GM21390 (cell line): ENCODE measurements around the gene USP10.

Experiments used
- ATAC-seq: cut with Tn5 transposase; IDR thresholded peaks from one replicate; pipeline ENCODE4 v1.9.1; 2021; ENCODE audit not compliant: unreplicated experiment

Gene USP10, protein sequence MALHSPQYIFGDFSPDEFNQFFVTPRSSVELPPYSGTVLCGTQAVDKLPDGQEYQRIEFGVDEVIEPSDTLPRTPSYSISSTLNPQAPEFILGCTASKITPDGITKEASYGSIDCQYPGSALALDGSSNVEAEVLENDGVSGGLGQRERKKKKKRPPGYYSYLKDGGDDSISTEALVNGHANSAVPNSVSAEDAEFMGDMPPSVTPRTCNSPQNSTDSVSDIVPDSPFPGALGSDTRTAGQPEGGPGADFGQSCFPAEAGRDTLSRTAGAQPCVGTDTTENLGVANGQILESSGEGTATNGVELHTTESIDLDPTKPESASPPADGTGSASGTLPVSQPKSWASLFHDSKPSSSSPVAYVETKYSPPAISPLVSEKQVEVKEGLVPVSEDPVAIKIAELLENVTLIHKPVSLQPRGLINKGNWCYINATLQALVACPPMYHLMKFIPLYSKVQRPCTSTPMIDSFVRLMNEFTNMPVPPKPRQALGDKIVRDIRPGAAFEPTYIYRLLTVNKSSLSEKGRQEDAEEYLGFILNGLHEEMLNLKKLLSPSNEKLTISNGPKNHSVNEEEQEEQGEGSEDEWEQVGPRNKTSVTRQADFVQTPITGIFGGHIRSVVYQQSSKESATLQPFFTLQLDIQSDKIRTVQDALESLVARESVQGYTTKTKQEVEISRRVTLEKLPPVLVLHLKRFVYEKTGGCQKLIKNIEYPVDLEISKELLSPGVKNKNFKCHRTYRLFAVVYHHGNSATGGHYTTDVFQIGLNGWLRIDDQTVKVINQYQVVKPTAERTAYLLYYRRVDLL

DNA sequence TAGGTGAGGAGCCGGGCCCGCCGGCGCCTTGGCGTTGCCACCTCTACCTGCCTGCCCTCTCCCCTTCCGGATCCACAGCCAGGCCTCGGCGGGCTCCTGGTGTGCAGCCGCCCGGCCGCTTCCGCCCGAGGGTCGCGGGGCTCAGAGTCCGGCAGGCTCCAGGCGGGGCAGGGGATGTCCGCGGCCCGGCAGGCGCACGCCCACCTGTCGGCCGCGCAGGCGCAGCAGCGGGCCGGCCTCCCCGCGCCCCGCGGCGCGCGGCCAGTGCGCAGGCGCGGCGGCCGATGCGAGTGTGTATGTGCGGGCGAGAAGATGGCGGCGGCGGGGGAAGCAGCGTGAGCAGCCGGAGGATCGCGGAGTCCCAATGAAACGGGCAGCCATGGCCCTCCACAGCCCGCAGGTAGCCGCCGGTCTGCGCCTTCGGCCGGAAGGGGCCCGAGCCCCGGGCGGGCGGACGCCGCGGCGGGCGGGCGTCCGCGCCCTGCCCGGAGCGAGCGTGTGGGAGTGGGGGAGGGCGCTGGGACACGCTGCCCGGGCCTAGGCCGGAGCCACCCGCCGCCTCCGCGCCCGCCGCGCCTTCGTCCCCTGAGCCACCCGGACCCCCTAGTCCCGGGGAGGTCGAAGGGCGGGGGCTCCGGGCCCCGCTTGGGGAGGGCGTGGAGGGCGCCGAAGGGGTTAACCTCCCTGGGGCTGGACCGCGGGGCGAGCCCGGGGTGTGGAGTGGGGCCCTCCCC is at the start of gene USP10:
TSS of gene USP10 (plus strand) at position 289 of the 734 bp plus-strand sequence. CDS start at position 380, 91 bp downstream.
- peak; percentile 68 for ATAC-seq

DNA sequence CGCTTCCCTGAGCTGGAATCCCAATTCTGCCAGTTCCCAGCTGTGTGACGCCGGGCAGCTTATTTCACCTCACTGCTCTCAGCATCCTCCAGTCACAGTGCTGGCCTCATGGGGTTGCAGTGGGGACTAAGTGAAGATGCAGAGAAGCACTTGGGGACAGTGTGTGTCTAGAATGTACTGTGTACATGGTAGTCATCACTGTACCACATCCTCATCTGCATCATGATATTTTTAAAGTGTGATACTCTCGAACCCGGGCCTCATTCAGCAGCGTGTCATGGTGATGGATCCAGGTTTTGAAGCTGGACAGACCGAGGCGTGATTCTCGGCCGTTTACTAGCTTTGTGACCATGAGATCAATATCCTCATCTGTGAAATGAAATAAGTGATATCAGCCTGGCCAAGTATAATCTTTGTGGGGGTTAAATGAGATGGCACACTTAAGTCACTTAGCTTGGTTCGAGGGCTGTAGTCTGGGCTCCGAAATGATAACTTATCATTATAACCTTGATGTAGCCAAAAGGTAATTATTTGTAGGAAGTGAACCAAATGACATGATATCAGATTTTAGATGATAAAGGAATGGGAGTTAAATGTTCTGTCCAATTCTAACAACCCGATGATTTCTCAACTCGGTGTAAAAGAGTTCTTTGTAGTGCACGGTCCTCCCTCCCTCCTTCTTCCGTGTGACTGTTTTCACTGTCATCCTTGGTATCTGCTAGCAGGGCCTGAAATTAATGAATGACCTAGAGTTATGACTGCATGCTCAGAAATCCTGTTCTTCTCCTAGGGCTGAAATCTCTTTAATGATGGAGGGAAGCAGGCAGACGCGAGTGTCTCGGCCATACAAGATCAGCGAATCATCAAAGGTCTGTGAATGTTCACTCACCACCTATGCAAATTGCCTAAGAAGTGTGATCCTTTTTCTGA is 49.5 kb upstream of the USP10 start:
- ATAC-seq, result no peak

DNA sequence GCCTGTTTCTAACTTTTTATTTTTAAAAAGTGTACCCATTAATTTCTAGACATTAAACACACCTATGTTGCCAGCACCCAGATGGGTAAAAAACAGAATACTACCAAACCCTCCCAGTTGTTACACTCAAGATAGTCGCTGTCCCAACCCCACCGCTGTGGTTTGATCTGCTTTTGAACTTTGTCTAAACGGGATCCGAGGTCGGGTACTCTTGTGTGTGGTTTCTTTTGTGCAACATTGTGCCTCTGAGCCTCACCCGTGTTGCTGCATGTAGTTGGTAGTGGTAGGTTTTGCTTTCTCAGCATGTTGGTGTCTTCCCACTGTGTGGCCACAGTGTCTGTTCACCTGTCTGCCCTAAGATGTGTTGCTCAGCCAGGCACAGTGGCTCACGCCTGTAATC is 47.2 kb upstream of the USP10 start:
- no peak for ATAC-seq

DNA sequence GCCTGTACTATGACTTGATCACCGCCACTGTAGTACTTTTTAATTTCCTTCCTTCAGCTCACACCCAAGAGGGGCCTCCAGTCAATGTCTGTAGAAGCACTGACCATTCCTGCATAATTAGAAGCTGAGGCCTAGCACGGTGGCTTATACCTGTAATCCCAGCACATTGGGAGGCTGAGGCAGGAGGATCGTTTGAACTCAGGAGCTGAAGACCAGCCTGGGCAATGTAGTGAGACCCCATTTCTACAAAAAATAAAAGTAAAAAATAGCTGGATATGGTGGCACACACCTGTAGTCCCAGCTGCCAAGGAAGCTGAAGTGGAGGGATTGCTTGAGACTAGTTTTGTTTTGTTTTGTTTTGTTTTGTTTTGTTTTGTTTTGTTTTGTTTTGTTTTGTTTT is 45.6 kb upstream of the USP10 start:
- no peak for ATAC-seq

DNA sequence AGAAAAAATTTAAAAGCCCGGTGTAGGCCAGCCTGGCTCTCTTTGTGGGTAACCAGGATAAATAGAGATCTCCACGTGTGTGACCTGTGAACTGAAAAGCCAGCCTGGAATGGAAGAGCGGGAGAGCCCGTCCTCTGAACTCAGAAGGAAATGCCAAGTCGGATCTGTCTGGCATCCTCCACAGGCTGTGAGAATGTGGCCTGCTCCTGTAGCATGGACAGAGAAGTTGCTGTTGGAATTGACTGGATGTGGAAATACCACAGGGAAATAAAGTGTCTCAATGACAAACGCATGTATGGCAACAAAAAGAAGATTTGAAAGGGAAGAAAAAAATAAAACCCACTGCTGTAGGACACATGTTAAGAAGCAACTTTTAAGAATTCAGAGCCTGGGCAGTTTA is 44.8 kb upstream of the USP10 start:
- ATAC-seq, result no peak

DNA sequence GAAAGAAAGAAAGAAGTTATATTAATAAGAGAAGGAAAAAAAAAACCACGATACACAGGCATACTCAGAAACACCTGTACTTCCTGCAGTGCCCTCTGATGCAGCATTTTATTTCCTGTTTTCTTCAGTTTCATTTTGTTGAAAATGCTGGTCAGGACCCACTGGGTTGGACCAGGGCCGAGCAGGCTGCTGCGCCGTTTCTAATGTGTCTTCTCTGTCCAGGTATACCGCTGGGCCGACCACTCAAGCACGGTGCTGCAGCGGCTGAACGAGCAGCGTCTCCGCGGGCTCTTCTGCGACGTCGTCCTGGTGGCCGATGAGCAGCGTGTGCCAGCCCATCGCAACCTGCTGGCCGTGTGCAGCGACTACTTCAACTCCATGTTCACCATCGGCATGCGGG is 43.2 kb upstream of the USP10 start:
- no peak for ATAC-seq

DNA sequence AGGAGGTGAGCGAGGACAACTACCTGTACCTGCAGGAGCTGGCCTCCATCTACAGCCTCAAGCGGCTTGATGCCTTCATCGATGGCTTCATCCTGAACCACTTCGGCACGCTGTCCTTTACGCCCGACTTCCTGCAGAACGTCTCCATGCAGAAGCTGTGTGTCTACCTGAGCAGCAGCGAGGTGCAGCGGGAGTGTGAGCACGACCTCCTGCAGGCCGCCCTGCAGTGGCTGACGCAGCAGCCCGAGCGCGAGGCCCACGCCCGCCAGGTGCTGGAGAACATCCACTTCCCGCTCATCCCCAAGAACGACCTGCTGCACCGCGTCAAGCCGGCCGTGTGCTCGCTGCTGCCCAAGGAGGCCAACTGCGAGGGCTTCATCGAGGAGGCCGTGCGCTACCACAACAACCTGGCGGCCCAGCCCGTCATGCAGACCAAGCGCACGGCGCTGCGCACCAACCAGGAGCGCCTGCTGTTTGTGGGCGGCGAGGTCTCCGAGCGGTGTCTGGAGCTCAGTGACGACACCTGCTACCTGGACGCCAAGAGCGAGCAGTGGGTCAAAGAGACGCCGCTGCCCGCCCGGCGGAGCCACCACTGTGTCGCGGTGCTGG is 42.5 kb upstream of the USP10 start:
- no peak for ATAC-seq

DNA sequence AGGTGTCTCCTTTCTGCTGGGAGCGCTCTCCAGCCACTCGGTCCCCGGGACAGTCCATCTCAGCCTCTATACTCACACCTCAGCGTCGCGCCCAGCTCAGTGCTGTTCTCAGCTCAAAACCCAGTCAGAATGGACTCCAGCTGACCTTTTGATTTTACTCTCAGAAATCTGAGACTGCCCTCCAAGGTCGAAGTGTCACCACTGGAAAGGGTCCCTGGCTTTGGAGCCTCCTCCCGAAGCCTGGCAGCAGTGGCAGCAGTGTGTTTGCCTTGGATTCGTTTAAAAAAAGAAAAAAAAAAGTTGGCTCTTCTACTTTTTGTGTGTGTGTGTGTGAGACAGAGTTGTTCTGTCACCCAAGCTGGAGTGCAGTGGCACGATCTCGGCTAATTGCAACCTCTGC is 41.1 kb upstream of the USP10 start:
- no peak for ATAC-seq

DNA sequence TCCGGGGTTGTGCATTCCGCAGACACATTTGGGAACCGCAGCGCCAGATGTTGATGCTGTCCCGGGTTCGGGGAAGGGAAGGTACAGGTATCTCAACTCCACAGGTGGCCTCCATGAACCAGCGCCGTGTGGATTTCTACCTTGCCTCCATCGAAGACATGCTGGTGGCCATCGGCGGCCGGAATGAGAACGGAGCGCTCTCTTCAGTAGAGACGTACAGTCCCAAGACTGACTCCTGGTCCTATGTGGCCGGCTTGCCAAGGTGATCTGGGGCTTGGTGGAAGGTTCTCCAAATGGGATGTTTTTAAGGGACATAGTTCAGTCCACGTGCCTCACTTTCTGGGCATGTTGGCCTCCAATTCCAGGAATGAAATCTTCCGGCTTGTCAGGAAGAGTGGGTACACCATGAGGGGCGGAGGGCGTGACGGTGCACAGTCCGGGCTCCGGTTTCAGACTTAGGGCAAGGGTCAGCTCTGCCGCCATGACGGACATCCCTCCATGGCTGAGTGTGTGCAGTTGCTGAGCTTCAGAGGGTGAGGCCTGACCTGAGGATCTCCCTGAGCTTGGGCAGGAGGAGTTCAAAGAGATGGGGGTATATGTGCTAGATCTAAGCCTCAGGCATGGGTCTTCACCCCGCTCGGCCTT is 40.0 kb upstream of the USP10 start:
- ATAC-seq, result no peak

DNA sequence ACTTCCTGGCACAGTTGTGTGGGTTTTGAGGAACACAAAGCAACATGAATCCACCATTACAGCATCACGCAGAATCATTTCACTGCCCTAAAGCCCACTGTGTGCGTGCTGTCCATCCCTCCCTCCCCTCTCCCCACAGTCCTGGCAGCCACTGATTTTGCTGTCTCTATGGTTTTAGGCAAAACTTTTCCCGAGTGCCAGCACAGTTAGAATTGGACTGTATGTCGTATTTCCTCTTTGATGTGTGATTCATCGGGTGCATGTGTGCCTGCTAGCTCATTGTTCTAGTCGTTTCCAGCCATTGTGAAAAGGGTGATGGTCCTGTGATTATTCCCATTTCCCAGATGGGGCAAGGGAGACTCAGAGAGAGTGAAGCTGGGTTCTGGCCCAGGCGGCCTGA is 38.8 kb upstream of the USP10 start:
- no peak for ATAC-seq

DNA sequence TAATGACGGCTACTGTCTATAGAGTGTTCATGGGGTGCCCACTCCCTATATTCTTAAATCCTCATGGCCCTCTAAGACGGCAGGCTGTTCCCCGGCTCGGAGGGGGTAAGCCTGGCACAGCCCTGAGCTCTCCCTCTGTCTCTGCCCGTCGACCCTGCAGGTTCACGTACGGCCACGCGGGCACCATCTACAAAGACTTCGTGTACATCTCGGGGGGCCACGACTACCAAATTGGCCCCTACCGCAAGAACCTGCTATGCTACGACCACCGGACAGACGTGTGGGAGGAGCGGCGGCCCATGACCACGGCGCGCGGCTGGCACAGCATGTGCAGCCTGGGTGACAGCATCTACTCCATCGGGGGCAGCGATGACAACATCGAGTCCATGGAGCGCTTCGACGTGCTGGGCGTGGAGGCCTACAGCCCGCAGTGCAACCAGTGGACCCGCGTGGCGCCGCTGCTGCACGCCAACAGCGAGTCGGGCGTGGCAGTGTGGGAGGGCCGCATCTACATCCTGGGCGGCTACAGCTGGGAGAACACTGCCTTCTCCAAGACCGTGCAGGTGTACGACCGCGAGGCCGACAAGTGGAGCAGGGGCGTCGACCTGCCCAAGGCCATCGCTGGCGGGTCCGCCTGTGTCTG is 38.3 kb upstream of the USP10 start:
- no peak for ATAC-seq

DNA sequence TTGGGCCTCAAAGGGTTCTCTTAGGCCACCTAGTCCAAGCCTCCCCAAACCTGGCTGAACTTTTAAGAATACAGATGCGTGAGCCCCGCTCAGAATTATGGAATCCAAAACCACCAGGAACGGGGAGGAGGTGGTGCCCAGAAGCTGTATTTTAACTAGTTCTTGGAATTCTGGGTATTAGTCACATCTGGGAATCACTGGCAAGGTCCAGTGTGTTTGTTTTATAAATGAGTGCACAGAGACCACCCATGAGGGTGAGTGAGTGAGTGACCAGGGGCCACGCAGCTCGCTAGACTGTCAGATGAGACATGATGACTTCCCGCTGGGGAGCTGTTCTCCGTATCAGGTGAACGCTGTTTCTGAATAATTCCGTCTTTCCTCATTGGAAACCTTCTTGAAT is 37.3 kb upstream of the USP10 start:
- no peak for ATAC-seq

DNA sequence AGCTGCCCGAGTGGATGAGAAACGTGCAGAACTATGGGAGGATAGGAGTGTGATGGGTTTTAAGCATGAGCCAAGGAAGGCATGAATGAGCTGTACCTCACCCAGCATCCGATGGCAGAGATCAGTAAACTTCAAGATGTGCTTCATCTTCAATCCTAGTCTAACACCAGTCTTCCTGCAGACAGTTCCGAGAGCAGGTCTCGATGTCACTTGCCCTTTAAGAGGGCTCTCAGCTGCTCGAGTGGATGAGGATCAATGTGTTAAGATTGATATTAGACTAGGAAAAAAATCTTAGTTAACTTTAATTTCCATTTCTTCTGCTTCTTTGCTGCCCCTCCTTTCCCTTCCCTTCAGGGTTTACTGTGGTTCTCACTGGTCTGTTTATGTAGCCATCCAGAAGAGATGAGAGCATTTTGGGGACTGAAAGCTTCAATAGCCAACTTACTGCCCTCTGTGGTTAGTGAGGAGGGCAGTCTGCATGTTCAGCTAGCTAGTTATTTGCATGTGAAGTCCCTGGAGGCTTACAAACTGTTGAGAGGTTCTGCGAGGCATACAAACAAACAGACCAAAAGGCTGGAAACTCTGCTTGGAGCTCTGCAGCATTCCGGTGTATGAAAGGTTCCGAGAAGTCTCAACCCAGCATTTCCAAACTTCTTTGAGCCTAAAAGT is 36.2 kb upstream of the USP10 start:
- ATAC-seq, result peak; percentile 95

DNA sequence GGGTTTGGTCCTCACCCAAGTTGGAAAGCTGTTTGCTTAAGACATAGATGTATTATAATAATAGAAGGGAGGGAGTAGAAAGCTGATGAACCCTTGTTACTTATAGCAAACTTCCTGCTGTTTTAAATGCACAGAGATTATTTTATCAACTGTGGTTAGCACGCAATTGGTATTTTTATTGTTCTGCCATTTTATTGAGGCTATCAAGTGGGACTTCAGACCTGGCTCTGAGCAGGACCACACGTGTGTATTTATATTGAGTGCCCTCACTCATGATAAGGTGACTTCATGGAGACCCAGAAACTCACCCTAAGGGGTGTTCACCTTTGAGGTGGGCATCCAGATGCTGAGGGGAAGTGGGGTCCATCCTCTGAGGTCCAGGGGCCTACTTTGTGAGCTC is 34.4 kb upstream of the USP10 start:
- no peak for ATAC-seq

DNA sequence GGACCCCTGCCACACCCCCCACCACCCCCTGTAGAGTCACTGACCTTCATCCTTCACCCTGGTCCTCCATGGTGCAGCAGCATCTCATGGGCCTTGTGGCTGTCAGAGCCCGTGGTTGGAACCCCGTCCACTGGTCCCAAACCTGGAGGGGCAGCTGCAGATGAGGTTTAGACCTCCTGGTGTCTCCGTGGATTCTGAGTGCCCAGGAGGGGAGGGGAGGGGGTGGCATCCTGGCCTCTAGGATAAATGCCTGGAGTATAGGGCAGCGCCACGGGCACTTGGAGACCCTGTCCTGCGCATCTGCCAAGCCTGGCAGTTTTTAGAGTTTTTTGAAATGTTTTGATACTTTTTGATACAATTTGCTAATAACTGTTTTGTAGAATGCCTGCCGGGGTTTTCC is 34.0 kb upstream of the USP10 start:
- ATAC-seq, result no peak

DNA sequence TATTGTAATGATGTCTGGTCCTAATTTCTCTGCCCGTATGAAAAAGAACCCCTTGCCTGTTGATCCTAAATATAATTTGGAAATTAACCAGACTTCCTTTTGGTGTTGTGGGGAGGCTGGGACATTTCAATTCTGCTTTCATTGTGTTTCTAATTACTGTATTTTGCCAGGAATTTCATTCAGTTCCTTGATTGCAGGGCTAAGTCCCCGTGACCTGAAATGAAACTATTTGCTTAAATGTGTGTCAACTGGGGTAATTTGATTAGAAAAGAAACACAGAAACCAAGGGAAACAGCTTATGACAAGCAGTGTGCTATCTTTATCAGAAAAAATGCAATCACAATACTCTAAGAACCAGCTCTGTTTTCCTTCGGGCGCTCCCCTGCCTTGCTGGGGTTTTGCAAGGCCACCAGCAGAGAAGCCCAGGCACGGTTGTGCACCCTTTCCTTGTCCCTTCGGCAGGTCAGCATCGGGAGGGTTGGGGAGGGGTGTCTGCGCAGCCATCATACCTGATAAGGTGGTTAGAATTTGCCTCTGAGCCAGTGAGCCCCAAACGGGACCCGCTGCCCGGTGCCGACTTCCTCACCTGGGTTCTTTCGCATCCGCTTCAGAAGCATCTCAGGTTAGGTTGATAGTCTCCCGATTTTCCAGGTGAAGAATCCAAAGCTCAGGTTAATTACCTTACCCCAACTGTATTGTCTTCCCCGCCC is 32.0 kb upstream of the USP10 start:
- ATAC-seq, result no peak

DNA sequence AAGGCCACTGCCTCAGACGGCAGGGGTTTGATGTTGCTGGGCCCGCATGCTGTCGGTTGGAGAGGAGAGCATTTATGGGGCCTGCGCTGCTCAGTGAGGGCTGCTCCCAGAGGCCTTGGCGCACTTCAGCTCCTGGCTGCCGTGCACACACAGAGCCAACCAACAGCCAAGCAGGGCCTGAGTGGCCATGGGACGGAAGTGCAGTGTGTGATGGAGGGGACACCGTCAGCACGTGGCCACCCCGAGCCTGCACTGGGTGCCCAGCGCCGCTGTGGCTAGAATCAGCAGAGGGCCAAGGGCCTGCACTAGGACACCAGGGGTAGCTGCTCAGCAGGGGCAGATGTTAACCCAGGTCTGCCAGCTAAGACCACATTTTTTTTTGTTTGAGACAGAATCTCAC is 29.7 kb upstream of the USP10 start:
- no peak for ATAC-seq
